HG03280 (cell line): Measurements from ENCODE around the gene ATRIP.
"Not testable (repeated sequence)": the region's sequence is repeated elsewhere in the genome, so short reads cannot be mapped to it uniquely, and the experiment has no call there.

Experiments used
- ATAC-seq: cut with Tn5 transposase; IDR thresholded peaks from one replicate; pipeline ENCODE4 v1.9.1; 2021; ENCODE audit warnings: mild to moderate bottlenecking, moderate library complexity; ENCODE audit not compliant: unreplicated experiment

ATRIP gene

DNA sequence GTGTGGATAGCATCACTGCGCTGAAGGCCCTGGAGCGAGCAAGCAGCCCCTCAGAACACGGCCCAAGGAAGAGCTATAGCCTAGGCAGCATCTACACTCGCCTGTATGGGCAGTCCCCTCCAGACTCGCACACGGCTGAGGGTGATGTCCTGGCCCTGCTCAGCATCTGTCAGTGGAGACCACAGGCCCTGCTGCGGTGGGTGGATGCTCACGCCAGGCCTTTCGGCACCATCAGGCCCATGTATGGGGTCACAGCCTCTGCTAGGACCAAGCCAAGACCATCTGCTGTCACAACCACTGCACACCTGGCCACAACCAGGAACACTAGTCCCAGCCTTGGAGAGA lies 20.5 kb downstream of the ATRIP start:
- no peak for ATAC-seq

DNA sequence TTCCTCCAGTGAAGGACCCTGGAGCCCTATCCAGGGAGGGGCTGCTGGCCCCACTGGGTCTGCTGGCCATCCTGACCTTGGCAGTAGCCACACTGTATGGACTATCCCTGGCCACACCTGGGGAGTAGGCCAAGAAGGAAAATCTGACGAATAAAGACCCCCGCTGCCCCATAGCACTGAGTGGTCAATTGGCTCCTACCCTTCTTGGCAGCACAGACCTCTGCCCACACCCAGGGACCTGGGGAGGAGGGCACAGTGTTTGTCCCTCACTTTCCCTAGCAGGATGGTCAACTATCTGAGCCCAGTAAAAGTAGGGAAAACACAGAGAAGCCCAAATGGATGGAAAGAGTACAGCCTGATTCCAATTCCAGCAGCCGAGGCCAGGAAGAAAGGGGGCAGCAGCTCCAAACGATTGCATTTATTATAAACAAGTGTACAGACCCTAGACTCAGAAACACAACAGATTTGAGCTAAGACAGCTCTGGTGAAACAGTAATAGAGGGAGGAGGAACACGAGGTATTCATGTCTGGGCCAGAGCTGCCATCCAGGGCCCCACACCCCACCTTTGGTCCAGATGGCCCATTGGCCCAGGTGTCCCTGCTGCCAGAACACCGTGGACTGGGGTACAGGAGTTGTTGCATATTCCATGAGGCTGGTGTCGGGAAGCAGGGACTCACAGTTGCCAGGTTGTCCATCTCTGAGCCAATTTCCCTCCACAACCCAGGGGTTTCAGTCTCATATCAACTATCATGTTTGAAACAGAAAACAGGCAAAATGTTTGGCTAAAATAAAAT lies 21.1 kb downstream of the ATRIP start:
- no peak for ATAC-seq

DNA sequence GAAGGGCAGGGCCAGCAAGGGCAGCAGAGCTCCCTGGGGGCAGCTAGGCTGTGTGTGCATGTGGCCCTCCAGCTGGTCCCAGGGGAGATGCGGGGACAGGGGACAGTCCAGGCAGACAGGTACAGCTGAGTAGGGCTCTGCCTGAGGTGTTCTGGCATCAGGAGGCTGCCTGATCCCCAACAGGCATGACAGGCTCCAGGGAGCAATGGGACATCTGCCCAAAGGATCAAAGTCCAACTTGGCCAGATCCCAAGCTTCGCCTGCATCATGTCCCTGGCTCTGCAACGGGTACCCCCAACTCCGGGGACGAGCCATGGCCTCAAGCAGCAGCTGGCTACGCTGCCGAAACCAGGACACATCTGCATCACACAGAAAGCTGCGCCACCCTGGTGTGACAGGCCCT lies 21.8 kb downstream of the ATRIP start:
- no peak for ATAC-seq

DNA sequence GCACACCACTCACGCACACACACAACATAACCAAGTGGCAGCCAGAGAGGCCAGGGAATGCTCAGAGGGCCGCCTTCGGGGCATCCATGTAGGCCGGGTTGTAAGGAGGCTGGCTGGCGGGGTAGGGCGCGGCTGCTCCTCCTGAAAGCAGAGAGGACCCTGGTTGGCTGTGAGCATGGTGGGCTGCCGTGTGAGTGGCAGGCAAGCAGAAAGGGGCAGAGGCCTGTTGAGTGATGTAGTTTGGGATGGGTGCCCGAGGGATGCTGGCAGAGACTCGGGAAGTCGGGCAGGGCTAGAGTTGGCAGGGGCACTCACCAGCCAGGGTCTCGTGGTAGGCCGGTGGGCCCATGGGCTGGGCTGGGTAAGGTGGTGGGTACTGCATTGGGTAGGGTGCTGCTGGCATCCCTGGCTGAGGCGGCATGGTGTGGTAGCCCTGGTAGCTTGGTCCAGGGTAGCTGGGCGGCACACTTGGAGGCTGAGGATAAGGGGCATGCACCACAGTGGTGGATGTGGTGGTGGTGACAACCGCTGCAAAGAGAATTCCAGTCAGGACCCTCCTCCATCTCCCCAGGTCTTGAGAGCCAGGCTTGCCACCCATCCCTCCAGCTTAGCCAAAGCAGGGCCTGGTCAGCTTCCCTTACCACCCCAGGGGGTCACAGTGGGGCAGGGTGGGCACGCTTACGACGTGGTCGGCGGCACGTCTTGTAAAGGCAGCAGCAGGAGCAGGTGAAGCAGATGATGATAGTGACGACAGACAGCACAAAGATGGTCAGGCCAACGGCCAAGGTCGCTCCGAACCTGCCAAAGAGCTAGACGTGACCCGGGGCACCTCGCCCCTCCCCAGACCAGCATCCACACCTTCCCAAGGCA lies 22.7 kb downstream of the ATRIP start:
- ATAC-seq, result no peak

DNA sequence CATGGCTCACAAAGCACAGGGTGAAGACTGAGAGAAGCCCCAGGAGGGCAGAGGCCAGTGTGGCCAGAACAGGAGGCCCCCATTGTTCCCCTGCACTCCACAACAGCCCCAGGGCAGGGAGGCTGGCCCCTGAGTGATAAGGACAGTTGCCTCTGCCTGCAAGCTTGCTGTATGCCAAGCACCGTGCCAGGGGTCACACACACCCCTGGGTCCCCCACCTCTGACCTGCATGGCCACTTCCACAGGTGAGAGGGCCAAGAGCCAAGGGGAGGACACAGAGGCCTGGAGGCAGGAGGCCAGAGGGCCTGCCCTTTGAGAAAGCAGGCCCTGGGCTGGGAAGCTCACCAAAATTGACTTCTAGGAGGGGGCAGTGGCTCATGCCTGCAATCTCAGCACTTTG lies 23.7 kb downstream of the ATRIP start:
- no peak for ATAC-seq

DNA sequence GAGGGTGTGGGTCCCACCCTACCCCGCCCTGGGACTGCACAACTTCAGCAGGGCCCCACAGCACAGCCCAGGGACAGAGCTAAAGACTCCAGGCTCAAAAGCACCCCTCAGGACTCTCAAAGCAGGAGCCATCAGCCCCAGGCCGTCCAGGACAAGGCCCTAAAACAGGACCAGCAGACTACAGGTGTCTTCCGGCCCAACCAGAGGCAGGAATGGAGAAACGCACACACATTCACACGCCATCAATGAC lies 26.1 kb downstream of the ATRIP start:
- ATAC-seq, result peak; percentile 14

DNA sequence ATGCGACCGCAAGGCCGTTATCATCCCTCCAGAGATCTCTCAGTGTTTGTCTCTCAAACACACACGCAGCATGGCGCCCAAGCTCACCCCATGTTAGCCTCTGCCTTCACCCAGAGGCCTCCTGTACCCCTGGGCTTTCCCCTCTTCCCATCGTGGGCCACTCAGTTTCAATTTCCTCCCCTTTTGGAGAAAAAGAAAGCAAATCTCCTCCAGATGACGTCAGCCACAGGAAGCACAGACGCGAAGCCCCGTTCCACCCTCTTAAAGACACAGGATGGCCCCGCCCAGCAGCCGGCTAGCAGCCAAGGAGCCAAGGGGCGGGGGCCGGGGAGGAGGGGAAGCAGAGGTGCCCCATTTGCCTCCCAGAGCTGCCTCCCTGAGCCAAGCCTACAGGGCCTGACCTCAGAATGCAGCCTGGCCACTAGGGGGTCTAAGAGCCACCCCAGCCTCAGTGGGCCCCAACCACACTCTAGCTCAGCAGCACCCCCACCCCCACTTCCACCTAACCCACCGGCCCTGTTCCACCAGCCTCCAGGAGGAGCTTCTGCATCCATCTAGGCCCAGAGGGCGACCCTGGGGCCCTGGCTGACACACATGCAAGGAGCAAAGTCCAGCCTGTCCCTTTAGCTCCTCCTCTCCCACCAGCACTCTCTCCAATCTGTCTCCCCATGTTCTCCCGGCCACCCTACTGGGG lies 26.5 kb downstream of the ATRIP start:
- ATAC-seq, result peak; percentile 84

DNA sequence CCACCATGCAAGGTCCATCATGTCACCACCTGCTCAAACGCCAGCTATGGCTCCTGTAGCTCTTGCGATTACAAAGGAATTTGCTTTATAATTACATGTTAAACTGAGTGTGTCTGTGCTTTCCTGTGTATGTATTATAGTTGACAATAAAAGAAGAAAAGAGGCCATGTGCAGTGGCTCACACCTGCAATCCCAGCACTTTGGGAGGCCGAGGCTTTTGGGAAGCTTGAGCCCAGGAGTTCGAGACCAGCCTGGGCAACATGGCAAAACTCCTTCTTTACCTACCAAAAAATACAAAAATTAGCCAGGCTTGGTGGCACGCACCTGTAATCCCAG lies 27.0 kb downstream of the ATRIP start:
- no peak for ATAC-seq

DNA sequence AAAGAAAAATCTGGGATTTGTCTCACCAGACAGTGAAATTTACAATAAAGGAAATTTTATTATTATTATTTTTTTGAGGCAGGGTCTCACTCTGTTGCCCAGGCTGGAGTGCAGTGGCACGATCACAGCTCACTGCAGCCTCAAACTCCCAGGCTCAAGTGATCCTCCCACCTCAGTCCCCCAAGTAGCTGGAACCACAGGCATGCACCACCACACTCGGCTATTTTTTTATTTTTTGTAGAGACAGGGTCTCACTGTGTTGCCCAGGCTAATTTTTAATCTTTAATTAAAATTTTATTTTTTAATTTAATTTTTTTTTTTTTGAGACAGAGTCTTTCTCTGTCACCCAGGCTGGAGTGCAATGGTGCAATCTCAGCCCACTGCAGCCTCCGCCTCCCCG lies 27.5 kb downstream of the ATRIP start:
- ATAC-seq, result not testable (repeated sequence)

DNA sequence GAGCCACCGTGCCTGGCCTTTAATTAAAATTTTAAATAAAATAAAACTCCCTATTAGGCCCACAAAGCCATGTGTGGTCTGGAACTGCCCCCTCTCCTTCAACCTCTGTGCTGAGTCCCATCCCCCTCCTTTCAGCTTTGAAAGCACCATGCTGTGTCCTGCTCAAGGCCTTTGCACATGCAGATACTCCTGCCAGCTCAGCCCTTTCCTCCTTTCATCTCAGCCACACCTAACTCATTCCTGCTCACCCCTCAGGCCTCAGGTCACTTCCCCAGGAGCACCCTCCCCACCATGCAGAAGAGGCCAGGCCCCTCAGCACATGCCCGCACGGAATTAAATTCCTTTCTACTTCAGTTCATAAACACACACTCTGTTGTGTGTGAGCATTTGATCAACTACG lies 28.1 kb downstream of the ATRIP start:
- ATAC-seq, result no peak

DNA sequence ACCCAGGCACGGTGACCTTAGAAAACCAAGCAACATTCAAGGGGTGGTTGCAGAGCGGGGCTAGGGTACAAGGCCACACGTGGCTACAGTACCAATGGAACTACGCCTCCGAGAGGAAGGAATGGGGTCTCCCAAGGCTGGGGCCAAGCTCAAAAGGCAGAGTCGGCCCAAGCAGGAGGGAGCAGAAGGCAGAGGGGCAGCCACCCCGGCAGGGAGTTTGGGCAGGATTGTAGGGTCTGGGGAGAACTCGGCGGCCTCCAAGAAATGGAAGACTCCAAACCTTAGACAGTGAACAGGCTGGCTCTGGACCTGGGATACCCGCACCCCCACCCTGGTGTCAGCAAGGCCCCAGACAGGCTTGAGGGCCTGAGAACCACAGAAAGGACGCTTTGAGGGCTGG lies 28.7 kb downstream of the ATRIP start:
- no peak for ATAC-seq

DNA sequence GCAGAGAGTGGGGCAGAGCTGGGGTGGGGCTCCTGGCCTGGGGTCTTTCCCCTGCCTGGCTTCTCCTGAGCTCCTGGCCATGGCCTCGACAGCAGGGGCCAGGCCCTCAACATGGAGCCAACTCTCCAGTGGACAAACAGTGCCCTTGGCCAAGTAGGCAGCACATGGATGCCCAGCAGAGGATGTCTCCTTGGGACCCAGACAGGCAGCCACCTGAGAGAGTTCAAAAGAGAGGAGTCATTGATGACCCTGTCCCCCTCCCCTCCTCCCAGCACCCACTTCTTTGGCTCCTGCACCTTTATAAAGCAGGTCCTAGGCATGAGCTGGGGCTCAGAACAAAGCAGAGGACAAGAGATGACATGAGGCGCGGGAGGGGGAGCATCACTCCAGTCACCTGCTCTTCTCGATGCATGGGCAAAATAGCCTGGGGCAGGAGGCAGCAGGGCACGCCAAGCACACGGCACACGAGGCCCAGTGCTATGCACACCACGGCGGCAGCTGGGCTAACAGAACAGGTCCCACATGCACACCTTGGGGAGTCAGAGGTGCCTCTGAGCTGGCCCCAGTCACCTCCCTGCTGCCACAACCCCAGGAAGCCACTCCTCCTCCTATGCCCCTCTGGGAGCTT lies 30.0 kb downstream of the ATRIP start:
- ATAC-seq, result no peak

DNA sequence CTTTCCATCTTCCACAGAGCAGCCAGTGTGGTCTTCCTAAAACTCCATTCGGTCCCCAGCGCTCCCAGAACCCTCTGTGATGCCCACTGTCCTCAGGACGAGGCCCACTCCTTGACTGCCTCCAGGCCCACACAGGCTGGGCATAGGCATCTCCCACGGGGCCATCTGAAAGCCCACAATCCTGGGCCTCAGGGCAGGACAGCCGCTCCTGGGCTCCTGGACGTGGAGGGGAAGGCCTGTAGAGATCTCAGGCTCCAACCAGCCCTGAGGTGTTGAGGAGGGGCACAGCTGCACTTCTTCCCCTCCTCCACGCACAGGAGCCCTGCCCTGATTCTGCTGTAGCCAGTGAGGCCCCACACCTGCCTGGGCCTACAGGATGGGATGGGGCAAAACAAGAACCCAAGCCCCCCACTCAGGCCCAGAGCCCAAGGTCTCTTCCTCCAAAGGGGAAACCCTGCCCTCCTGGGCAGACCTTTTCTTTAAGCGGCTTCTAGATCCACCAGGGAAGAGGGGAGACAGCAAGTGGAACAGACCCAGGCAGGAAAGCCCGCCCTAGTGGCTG lies 31.5 kb downstream of the ATRIP start:
- no peak for ATAC-seq

DNA sequence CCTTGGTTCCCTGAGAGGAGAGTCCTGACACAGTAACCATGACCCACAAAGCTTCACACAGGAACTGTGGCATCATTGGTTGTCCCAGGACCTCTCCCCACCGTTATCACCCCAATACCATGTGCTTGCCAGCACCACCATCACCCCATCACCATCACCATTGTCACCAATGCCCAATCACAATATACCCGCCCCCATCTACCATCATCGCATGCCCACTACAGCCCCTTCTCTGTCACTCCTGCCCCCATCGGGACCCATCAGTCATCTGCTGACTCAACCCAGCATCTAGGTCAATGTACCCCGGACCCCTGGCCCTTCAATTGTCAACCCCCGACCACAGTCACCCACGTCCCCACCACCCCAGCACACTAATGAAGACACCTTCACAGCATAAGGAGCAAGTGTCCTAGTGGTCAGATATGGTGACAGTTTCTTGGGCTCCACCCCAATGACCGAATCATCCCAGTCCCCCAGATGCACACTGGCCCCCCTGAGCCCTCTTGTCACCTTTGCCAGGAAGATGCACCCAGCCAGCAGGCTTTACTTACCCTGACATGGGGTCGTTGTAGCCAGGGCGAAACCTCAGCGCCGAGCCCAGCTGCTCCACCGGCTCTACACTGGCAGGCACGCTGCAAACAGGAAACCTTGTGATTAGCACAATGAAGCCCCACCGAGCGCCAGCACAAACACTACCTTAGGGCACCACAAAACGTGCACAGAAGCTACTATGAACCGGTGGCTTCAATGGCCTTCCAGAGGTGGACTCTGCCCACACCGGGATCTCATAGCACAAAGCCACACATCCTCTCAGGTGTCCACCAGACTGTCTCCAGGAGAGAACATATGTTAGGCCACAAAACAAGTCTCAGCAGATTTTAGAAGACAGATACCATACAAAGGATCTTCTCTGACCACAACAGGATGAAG lies 32.4 kb downstream of the ATRIP start:
- ATAC-seq, result no peak

DNA sequence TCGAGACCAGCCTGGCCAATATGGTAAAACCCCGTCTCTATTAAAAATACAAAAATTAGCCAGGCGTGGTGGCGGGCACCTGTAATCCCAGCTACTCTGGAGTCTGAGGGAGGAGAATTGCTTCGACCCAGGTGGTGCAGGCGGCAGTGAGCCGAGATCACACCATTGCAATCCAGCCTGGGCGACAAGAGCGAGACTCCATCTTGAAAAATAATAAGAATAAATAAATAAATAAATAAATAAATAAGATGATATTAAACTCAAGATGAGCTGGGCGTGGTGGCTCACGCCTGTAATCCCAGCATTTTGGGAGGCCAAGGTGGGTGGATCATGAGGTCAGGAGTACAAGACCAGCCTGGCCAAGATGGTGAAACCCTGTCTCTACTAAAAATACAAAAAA lies 34.4 kb downstream of the ATRIP start:
- not testable (repeated sequence) for ATAC-seq

DNA sequence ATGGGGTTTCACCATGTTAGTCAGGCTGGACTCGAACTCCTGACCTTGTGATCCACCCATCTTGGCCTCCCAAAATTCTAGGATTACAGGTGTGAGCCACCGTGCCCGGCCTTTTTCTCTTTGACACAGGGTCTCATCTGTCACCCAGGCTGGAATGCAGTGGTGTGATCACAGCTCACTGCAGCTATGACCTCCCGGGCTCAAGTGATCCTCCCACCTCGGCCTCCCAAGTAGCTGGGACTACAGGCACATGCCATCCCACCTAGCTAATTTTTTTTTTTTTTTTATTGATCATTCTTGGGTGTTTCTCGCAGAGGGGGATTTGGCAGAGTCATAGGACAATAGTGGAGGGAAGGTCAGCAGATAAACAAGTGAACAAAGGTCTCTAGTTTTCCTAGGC lies 36.3 kb downstream of the ATRIP start:
- ATAC-seq, result not testable (repeated sequence)

DNA sequence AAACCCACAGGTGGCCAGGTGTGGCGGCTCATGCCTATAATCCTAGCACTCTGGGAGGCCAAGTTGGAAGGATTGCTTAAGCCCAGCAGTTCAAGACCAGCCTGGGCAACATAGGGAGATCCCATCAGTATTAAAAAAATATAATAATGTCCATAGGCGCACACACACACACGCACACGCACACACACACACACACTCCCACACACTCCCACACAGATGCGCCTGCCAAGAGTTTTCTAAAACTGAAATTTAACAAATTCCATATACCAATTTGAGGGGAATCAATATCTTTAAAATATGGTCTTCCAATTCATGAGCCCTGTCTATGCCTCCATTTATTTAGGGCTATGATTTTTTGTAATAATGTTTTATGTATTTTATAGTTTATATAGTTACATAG lies 40.4 kb downstream of the ATRIP start:
- ATAC-seq, result no peak

DNA sequence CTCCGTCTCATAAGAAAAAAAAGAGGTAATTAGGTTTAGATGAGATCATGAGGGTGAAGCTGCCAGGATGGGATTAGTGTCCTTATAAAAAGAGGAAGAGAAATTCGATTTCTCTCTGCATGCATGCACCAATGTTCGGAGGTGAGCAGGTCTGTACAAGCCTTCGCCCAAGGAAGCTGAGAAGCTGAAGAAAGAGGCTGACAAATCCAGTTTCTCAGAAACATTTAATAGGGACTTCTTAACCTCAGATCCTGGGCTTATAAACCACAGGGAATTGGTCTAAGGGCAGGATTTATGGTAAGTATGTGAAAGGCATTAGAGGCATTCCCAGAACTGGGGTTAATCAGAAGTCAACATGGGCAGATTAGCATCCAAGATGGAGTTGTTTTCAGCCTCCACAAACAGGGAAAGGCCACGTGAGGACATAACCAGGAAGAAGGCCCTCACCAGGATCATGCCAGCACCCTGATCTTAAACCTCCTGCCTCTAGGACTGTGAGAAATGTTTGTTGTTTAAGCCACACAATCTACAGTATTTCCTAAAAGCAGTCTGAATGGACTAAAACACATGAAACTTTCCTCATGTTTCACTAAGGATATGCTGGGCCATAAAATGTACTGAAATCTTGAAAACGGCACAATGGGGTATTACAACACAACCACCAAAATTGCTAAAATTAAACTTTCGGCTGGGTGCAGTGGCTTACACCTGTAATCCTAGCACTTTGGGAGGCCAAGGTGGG lies 46.1 kb downstream of the ATRIP start:
- ATAC-seq, result no peak

DNA sequence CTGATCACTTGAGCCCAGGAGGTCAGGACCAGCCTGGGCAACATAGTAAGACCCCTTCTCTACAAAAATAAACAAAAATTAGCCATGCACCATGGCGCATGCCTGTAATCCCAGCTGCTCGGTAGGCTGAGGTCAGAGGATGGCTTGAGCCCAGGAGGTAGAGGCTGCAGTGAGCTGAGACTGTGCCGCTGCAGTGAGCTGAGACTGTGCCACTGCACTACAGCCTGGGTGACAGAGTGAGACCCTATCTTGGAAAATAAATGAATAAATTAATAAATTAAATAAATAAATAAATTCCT lies 46.6 kb downstream of the ATRIP start:
- ATAC-seq, result no peak

DNA sequence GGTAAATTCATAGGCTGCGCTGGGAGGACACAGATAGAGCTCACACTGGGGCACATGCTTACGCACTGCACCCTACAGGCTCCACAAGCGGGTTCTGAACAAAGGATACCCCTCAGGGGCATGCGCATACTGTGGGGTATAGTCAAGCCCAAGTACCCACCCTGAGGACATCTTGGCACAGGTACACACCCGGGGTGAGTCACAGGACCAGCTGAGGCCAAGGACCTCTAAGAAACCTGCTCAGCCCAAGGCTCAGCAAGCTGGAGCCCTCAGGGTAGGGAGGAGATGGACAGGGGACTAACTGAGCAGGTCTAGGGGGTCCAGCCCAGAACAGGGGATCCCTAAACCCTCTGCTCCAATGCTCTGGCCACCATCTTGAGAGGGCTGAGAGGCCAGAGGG lies 54.1 kb downstream of the ATRIP start:
- no peak for ATAC-seq
